Measurements from ENCODE around the gene RAI1. TPM values are rescaled to one million over a fixed set of nuclear protein-coding genes. Genes with fewer than 3 reads are reported as not detected.

RAI1 gene
- total RNA-seq, 1 donor, result 8.9 TPM

- Histone ChIP-seq H3K4me1 (ENCODE audit: insufficient read depth, low read length) (peaks cover 44% of the 10 kb centered on the region), H3K27me3 (ENCODE audit: insufficient read depth, low read length) (no peaks in the 10 kb centered on the region), H3K4me3 (ENCODE audit: low read length) (no peak overlapping the region), H3K9me3 (ENCODE audit: low read depth, low read length) (no peaks in the 10 kb centered on the region)
Measured at GRCh38 chr17:17696882-17697633, 15.8 kb downstream of the RAI1 start.

- Histone ChIP-seq H3K9me3 (ENCODE audit: low read depth, low read length) (no peaks in the 10 kb centered on the region), H3K4me3 (ENCODE audit: low read length) (no peak overlapping the region), H3K27me3 (ENCODE audit: insufficient read depth, low read length) (no peaks in the 10 kb centered on the region), H3K4me1 (ENCODE audit: insufficient read depth, low read length) (peaks cover 31% of the 10 kb centered on the region)
Measured at GRCh38 chr17:17698371-17698770, 17.1 kb downstream of the RAI1 start.

- no peak overlapping the region for H3K4me3 ChIP-seq (ENCODE audit: low read length)
- peaks cover 25% of the 10 kb centered on the region for H3K4me1 ChIP-seq (ENCODE audit: insufficient read depth, low read length)
- H3K9me3 ChIP-seq (ENCODE audit: low read depth, low read length), result no peaks in the 10 kb centered on the region
- H3K27me3 ChIP-seq (ENCODE audit: insufficient read depth, low read length), result no peaks in the 10 kb centered on the region
Measured at GRCh38 chr17:17698869-17699351, 17.7 kb downstream of the RAI1 start.

GRCh38 chr17:17699491-17699890 lies 18.2 kb downstream of the RAI1 start:
- no peak overlapping the region for H3K4me3 ChIP-seq (ENCODE audit: low read length)
- H3K9me3 ChIP-seq (ENCODE audit: low read depth, low read length), result no peaks in the 10 kb centered on the region
- peaks cover 21% of the 10 kb centered on the region for H3K4me1 ChIP-seq (ENCODE audit: insufficient read depth, low read length)
- no peaks in the 10 kb centered on the region for H3K27me3 ChIP-seq (ENCODE audit: insufficient read depth, low read length)

GRCh38 chr17:17700251-17700969 lies 19.2 kb downstream of the RAI1 start:
- H3K4me3 ChIP-seq (ENCODE audit: low read length), result no peak overlapping the region
- H3K4me1 ChIP-seq (ENCODE audit: insufficient read depth, low read length), result peaks cover 15% of the 10 kb centered on the region
- H3K27me3 ChIP-seq (ENCODE audit: insufficient read depth, low read length), result no peaks in the 10 kb centered on the region
- H3K9me3 ChIP-seq (ENCODE audit: low read depth, low read length), result no peaks in the 10 kb centered on the region

GRCh38 chr17:17701112-17701511 lies 19.9 kb downstream of the RAI1 start:
- Histone ChIP-seq H3K9me3 (ENCODE audit: low read depth, low read length) (no peaks in the 10 kb centered on the region), H3K4me3 (ENCODE audit: low read length) (no peak overlapping the region), H3K4me1 (ENCODE audit: insufficient read depth, low read length) (peaks cover 10% of the 10 kb centered on the region), H3K27me3 (ENCODE audit: insufficient read depth, low read length) (no peaks in the 10 kb centered on the region)

GRCh38 chr17:17701658-17702057 lies 20.4 kb downstream of the RAI1 start:
- H3K4me1 ChIP-seq (ENCODE audit: insufficient read depth, low read length), result peaks cover 10% of the 10 kb centered on the region
- H3K9me3 ChIP-seq (ENCODE audit: low read depth, low read length), result no peaks in the 10 kb centered on the region
- no peaks in the 10 kb centered on the region for H3K27me3 ChIP-seq (ENCODE audit: insufficient read depth, low read length)
- H3K4me3 ChIP-seq (ENCODE audit: low read length), result no peak overlapping the region

- Histone ChIP-seq H3K4me3 (ENCODE audit: low read length) (no peak overlapping the region), H3K9me3 (ENCODE audit: low read depth, low read length) (no peaks in the 10 kb centered on the region), H3K27me3 (ENCODE audit: insufficient read depth, low read length) (no peaks in the 10 kb centered on the region), H3K4me1 (ENCODE audit: insufficient read depth, low read length) (peaks cover 10% of the 10 kb centered on the region)
Measured at GRCh38 chr17:17702449-17703139, 21.3 kb downstream of the RAI1 start.

- H3K4me1 ChIP-seq (ENCODE audit: insufficient read depth, low read length), result peaks cover 10% of the 10 kb centered on the region
- H3K9me3 ChIP-seq (ENCODE audit: low read depth, low read length), result no peaks in the 10 kb centered on the region
- no peaks in the 10 kb centered on the region for H3K27me3 ChIP-seq (ENCODE audit: insufficient read depth, low read length)
- no peak overlapping the region for H3K4me3 ChIP-seq (ENCODE audit: low read length)
Measured at GRCh38 chr17:17703140-17703919, 22.1 kb downstream of the RAI1 start.

GRCh38 chr17:17704931-17705330 lies 23.7 kb downstream of the RAI1 start:
- peaks cover 10% of the 10 kb centered on the region for H3K4me1 ChIP-seq (ENCODE audit: insufficient read depth, low read length)
- H3K9me3 ChIP-seq (ENCODE audit: low read depth, low read length), result no peaks in the 10 kb centered on the region
- no peaks in the 10 kb centered on the region for H3K27me3 ChIP-seq (ENCODE audit: insufficient read depth, low read length)
- no peak overlapping the region for H3K4me3 ChIP-seq (ENCODE audit: low read length)

GRCh38 chr17:17706140-17707060 lies 25.1 kb downstream of the RAI1 start:
- no peak overlapping the region for H3K4me3 ChIP-seq (ENCODE audit: low read length)
- H3K4me1 ChIP-seq (ENCODE audit: insufficient read depth, low read length), result peaks cover 2% of the 10 kb centered on the region

GRCh38 chr17:17708295-17708694 lies 27.0 kb downstream of the RAI1 start:
- no peak overlapping the region for H3K4me3 ChIP-seq (ENCODE audit: low read length)
- H3K27me3 ChIP-seq (ENCODE audit: insufficient read depth, low read length), result no peaks in the 10 kb centered on the region
- no peaks in the 10 kb centered on the region for H3K9me3 ChIP-seq (ENCODE audit: low read depth, low read length)
- peaks cover 15% of the 10 kb centered on the region for H3K4me1 ChIP-seq (ENCODE audit: insufficient read depth, low read length)

More at GRCh38 chr17:17706140-17707060, 25.1 kb downstream of the RAI1 start:
- H3K27me3 ChIP-seq (ENCODE audit: insufficient read depth, low read length), result no peaks in the 10 kb centered on the region
- no peaks in the 10 kb centered on the region for H3K9me3 ChIP-seq (ENCODE audit: low read depth, low read length)

- Histone ChIP-seq H3K27me3 (ENCODE audit: insufficient read depth, low read length) (no peaks in the 10 kb centered on the region), H3K4me1 (ENCODE audit: insufficient read depth, low read length) (peaks cover 18% of the 10 kb centered on the region), H3K4me3 (ENCODE audit: low read length) (no peak overlapping the region), H3K9me3 (ENCODE audit: low read depth, low read length) (no peaks in the 10 kb centered on the region)
Measured at GRCh38 chr17:17708816-17709215, 27.6 kb downstream of the RAI1 start.
